WTC11 (cell line): Measurements from ENCODE around the gene LATS2.

ENCODE experiments used
- ATF3 ChIP-seq: sonication (generic); formaldehyde crosslinking; conservative IDR thresholded peaks from 2 replicates; pipeline ENCODE4 v1.8.1; 2022; ENCODE audit warnings: mild to moderate bottlenecking, missing genetic modification reagents
- CTCF ChIP-seq: fragments of 200-600 bp; IDR thresholded peaks from 2 replicates; pipeline ENCODE4 v1.8.0; 2022; ENCODE audit warnings: antibody characterized with exemption
- ETV6 ChIP-seq: sonication (generic); formaldehyde crosslinking; IDR thresholded peaks from 2 replicates; pipeline ENCODE4 v1.8.1; 2022; ENCODE audit warnings: mild to moderate bottlenecking, missing genetic modification reagents
- PREB ChIP-seq: sonication (generic); formaldehyde crosslinking; IDR thresholded peaks from 2 replicates; pipeline ENCODE4 v1.8.1; 2022; ENCODE audit warnings: mild to moderate bottlenecking, missing genetic modification reagents, moderate library complexity, borderline replicate concordance
- PRRX2 ChIP-seq: fragments of 250-450 bp; sonication (Bioruptor Pico); IDR thresholded peaks from 2 replicates; pipeline ENCODE4 v1.8.0; 2021; ENCODE audit warnings: mild to moderate bottlenecking
- SMAD3 ChIP-seq: sonication (generic); formaldehyde crosslinking; IDR thresholded peaks from 2 replicates; pipeline ENCODE4 v1.8.0; 2022; ENCODE audit warnings: missing genetic modification reagents, mild to moderate bottlenecking, borderline replicate concordance
- TEAD4 ChIP-seq: sonication (generic); formaldehyde crosslinking; IDR thresholded peaks from 2 replicates; pipeline ENCODE4 v1.8.0; 2022; ENCODE audit warnings: mild to moderate bottlenecking, missing genetic modification reagents
- USF2 ChIP-seq: sonication (generic); formaldehyde crosslinking; IDR thresholded peaks from 2 replicates; pipeline ENCODE4 v1.8.1; 2023; ENCODE audit warnings: mild to moderate bottlenecking, missing genetic modification reagents, moderate library complexity
- ZNF263 ChIP-seq: sonication (generic); formaldehyde crosslinking; IDR thresholded peaks from 2 replicates; pipeline ENCODE4 v1.8.1; 2022; ENCODE audit warnings: low read depth, mild to moderate bottlenecking, moderate library complexity, missing genetic modification reagents

GRCh38 chr13:21101865-21102576, 40.6 kb upstream of the LATS2 start:
- TF ChIP-seq SMAD3 (CRISPR knock-in tag): no peak
- no peak for TF ChIP-seq ATF3 (CRISPR knock-in tag)
- no peak for TF ChIP-seq PRRX2 (CRISPR knock-in tag)
- TF ChIP-seq CTCF: no peak
- TF ChIP-seq PREB (CRISPR knock-in tag): no peak
- no peak for TF ChIP-seq ZNF263 (CRISPR knock-in tag)
- no peak for TF ChIP-seq USF2 (CRISPR knock-in tag)
- no peak for TF ChIP-seq ETV6 (CRISPR knock-in tag)
- no peak for TF ChIP-seq TEAD4 (CRISPR knock-in tag)
